Fibroblast of pulmonary artery (primary cell): ENCODE results near the gene SPEG.

Source experiments
- DNase-seq: peaks from one replicate; pipeline ENCODE4 v3.0.0-alpha.2; 2010; ENCODE audit warnings: low read depth
- H3K4me3 ChIP-seq: replicated peaks from 2 replicates; pipeline ENCODE4 v1.5.1; 2011; ENCODE audit warnings: low read depth, mild to moderate bottlenecking, control low read depth, low read length, moderate library complexity
- TF ChIP-seq, protein P1 (sequence below): IDR thresholded peaks from 2 replicates; pipeline ENCODE4 v1.5.1; 2011; ENCODE audit warnings: mild to moderate bottlenecking, control low read depth, low read length, inconsistent platforms; ENCODE audit errors: missing control alignments

The SPEG gene

DNA sequence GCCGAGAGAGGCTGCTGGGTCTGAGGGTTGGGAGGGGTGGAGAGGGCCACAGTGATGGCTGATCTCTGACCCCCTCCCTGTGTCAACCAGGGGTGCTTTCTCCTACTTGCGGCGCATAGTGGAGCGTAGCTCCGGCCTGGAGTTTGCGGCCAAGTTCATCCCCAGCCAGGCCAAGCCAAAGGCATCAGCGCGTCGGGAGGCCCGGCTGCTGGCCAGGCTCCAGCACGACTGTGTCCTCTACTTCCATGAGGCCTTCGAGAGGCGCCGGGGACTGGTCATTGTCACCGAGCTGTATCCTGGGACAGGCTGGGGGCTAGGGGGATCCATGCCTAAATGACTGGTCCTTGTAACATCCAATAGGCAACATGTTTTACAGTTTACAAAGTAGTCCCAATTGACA is 43.2 kb downstream of the SPEG start:
- TF ChIP-seq, protein P1, sequence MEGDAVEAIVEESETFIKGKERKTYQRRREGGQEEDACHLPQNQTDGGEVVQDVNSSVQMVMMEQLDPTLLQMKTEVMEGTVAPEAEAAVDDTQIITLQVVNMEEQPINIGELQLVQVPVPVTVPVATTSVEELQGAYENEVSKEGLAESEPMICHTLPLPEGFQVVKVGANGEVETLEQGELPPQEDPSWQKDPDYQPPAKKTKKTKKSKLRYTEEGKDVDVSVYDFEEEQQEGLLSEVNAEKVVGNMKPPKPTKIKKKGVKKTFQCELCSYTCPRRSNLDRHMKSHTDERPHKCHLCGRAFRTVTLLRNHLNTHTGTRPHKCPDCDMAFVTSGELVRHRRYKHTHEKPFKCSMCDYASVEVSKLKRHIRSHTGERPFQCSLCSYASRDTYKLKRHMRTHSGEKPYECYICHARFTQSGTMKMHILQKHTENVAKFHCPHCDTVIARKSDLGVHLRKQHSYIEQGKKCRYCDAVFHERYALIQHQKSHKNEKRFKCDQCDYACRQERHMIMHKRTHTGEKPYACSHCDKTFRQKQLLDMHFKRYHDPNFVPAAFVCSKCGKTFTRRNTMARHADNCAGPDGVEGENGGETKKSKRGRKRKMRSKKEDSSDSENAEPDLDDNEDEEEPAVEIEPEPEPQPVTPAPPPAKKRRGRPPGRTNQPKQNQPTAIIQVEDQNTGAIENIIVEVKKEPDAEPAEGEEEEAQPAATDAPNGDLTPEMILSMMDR = no peak
- H3K4me3 ChIP-seq = no peak overlapping the region
- no peak for DNase-seq

DNA sequence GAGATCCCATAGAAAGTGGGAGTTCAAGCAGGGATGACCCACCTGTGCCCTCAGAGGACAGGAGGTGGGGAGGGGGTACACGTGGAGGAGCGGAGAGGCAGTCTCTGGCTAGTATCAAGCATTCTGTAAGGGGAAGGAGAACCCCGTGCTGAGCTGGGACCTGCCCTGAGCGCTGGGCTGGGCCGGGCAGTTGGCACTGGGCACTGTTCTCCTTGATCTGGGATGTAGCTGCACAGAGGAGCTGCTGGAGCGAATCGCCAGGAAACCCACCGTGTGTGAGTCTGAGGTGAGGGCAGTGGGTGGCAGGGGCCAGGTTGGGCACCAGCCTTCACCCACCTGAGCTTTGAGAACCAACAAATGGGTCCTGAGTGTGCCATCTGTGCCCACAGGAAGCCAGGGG is 44.3 kb downstream of the SPEG start:
- TF ChIP-seq, protein P1 = no peak
- no peak for DNase-seq
- no peak overlapping the region for H3K4me3 ChIP-seq

DNA sequence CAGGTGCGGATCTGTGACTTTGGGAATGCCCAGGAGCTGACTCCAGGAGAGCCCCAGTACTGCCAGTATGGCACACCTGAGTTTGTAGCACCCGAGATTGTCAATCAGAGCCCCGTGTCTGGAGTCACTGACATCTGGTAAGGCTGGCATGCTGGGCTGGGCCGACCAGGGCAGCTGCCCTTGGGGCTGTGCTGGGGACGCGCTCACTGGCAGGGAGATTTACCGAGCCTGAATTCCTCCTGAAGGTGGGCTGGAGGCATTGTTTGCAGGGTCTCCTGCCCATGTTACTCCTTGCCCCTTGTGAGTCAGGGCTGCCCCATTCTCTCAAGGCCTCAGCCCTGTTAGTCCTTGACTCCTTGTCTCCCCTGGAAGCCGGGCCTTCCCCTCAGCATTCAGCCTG is 45.4 kb downstream of the SPEG start:
- TF ChIP-seq, protein P1 = no peak
- H3K4me3 ChIP-seq = no peak overlapping the region
- no peak for DNase-seq

- DNase-seq = no peak
- H3K4me3 ChIP-seq = no peak overlapping the region
- TF ChIP-seq, protein P1 = no peak
Observed at GRCh38 chr2:219482674-219483405, 48.2 kb downstream of the SPEG start.

- TF ChIP-seq, protein P1 = no peak
- no peak for DNase-seq
- H3K4me3 ChIP-seq = no peak overlapping the region
Observed at GRCh38 chr2:219483451-219484342, 49.1 kb downstream of the SPEG start.

GRCh38 chr2:219484343-219485200 is 49.9 kb downstream of the SPEG start:
- H3K4me3 ChIP-seq = no peak overlapping the region
- TF ChIP-seq, protein P1 = no peak
- no peak for DNase-seq
